GM19023 (cell line): ENCODE data around the gene CDKN2C.
"Not testable (repeated sequence)": the region's sequence is repeated elsewhere in the genome, so short reads cannot be mapped to it uniquely, and the experiment has no call there.

Source experiments
- ATAC-seq: cut with Tn5 transposase; IDR thresholded peaks from one replicate; pipeline ENCODE4 v1.9.1; 2021; ENCODE audit warnings: mild to moderate bottlenecking, moderate library complexity; ENCODE audit not compliant: unreplicated experiment

CDKN2C gene

DNA sequence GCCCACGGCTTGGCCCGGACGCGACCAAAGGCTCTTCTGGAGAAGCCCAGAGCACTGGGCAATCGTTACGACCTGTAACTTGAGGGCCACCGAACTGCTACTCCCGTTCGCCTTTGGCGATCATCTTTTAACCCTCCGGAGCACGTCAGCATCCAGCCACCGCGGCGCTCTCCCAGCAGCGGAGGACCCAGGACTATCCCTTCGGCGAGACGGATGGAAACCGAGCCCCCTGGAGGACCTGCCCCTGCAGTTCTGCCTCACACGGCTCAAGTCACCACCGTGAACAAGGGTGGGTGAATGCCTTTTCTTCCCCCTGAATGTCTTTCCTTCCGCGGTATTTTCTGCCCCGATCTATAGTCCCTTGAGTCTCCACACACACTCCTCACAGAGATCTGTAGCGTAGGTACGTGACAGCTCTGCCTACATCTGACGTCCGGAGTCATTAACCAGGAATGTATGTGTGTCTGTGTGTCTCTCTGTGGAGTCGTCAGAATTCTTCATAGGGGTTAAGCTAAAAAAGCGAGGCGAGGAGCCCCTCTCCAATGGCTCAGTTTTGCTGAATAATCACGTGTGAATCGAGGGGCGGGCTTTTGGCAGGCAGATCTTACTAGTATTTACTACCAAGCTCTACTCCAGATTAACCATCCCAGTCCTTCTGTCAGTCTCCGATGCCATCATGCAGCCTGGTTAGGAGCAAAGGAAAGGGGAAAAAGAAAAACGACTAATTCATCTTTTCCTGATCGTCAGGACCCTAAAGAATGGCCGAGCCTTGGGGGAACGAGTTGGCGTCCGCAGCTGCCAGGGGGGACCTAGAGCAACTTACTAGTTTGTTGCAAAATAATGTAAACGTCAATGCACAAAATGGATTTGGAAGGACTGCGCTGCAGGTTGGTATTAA, at the start of gene CDKN2C:
TSS of gene CDKN2C (plus strand) at position 635 of the 898 bp plus-strand sequence. CDS start at position 759, 124 bp downstream.
- ATAC-seq = peak; percentile 28

DNA sequence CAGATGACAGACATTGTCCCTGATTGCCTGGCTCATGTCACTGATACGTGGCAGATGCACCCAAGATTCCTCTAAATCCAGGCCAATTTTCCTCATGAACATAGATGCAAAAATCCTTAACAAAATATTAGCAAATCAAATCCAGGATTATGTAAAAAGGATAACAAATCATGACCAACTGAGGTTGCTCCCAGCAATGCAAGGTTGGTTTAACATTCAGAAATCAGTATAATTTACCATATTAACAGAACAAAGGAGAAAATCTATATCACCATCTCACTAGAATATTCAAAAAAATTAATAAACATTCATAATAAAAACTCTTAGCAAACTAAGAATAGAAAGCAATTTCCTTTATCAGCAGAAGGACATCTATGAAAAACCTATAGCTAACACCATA, 49.6 kb upstream of the CDKN2C start:
- no peak for ATAC-seq

DNA sequence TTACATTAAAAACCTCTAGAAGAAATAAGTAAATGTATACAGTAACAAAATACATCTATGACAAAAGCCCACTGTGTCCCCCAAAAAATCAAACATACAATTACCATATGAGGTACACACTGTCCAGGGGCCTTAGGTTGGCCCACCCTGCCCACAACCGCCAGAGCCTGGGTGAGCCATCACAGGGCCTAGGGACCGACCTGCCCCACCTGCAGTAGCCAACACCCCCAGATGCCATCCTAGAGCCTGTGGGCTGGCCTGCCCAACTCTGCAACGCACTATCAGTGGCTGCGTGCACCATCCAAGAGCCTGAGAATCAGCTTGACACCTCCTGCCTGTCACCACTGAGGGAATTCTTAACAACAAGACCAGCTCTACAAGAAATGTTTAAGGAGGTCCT, 49.0 kb upstream of the CDKN2C start:
- no peak for ATAC-seq

DNA sequence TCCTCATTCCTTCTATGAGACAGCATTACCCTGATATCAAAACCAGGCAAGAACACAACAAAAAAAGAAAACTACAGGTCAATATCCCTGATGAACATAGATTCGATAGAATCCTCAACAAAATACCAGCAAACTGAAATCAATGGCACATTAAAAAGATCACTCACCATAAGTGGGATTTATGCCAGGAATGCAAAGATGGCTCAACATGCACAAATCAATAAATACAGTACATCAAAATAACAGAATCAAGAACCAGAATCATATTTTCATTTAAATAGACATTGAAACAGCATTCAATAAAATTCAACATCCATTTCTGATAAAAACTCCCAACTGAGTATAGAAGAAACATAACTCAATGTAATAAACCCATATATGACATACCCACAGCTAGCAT, 46.5 kb upstream of the CDKN2C start:
- no peak for ATAC-seq

DNA sequence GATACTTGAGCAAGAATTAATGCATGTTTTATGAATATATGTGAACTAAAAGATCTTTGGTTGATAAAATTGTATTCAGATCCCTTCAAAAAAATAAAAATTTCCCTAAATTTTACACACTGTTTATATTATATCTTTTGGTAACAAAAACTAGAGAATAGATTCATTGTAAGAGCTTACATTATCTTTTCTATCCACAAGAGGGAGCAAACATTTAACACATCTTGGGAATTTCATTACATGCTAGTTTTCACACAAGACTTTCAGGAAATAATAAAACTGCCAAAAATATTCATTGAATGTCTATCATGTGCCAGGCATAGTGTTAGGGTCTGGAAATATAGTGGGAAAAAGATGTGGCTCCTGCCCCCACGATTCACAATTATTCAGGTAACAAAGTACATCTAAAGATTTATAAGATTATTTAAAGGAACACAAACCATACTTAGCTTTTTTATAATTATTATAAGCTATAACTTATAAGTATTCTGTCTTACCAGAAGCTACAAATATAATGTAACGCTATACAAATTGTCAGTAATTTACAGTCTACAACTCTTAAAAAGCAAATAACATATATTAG, 40.6 kb upstream of the CDKN2C start:
- ATAC-seq = no peak

- no peak for ATAC-seq
These were observed 39.9 kb upstream of the CDKN2C start for GRCh38 chr1:50930193-50930592.

DNA sequence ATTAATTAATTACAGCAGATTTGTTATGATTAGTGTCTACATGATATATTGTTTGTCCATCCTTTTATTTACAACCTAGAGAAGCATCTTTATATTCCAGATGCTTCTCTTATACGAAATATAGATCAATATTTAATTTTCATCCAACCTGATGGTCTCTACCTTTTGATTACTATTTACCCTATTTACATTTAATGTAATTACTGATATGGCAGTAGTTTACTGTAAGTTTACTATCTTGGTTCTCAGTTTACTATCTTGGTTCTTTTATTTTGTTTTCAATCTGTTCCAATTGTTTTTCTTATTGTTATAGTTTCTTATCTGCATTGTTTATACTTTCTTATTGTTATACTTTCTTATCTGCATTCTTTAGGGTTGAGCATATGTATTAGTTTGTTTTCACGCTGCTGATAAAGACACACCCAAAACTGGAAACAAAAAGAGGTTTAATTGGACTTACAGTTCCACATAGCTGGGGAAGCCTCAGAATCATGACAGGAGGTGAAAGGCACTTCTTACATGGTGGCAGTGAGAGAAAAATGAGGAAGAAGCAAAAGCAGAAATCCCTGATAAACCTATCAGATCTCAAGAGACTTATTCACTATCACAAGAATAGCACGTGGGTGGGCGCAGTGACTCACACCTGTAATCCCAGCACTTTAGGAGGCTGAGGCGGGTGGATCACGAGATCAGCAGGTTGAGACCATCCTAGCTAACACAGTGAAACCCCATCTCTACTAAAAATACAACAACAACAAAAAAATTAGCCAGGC, 38.9 kb upstream of the CDKN2C start:
- ATAC-seq = no peak

GRCh38 chr1:50932043-50932442, 38.0 kb upstream of the CDKN2C start:
- not testable (repeated sequence) for ATAC-seq

DNA sequence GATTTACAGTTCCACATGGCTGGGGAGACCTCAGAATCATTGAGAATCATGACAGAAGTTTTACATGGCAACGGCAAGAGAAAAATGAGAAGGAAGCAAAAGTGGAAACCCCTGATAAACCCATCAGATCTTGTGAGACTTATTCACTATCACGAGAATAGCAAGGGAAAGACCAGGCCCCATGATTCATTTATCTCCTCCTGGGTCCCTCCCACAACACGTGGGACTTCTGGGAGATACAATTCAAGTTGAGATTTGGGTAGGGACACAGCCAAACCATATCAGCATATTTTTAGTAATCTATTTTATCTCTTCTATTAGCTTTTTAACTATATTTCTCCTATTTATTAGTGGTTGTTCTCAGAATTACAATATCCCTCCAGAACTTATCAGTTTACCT, 36.3 kb upstream of the CDKN2C start:
- not testable (repeated sequence) for ATAC-seq

DNA sequence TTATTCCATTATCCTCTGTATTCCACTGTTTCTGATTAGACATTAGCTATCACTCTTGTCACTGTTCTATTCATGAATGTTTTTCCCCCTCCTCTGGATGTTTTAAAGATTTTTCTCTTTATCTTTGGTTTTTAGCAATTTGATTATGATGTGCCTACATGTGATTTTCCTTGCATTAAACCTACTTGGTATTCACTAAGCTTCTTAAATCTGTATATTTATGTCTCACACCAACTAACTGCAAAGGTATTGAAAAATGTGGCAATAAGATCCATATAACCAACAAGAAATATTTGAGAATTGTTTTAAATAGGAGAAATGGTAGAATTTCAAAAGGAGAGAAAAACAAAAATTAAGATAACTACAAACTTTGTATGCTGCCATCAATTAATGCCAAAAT, 35.2 kb upstream of the CDKN2C start:
- ATAC-seq = no peak

GRCh38 chr1:50935276-50935675, 34.8 kb upstream of the CDKN2C start:
- ATAC-seq = not testable (repeated sequence)

DNA sequence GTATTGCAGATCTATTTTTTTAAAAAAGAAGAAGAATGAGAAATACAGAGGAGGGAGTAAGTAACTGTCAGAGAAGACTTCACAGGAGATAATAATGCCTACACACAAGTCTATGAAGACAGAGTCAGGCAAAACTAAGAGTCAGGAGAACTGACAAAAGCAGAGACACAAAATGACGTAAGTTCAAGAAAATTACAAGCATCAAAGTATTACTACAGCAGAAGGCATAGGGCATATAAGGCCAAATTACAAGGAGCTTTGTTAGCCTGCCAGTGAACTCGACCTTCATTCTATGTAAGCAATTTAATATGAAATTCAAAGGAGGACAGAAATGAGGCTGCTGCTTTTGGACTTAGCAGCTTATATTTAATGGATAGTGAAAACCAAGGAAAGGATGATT, 33.7 kb upstream of the CDKN2C start:
- no peak for ATAC-seq

- no peak for ATAC-seq
These were observed 29.8 kb upstream of the CDKN2C start for GRCh38 chr1:50940291-50940690.

GRCh38 chr1:50942334-50942733, 27.7 kb upstream of the CDKN2C start:
- ATAC-seq = no peak

GRCh38 chr1:50949286-50949982, 20.6 kb upstream of the CDKN2C start:
- ATAC-seq = no peak

DNA sequence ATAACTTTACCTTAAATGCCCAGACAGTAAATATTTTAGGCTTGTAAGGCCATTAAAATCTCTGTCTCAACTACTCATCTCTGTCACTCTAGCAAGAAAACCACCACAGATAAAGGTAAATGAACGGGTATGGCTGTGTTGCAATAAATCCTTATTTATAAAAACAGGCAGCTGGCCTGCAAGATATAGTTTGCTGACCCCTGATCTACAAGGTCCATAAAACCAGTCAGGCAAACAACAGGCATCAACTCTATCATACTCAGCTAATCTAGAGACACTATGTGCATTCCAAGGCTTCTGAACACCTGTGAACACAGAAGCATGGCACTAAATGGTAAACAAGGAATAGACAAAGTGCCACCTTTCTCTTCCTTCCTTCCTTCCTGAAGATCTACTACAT, 19.6 kb upstream of the CDKN2C start:
- ATAC-seq = no peak

DNA sequence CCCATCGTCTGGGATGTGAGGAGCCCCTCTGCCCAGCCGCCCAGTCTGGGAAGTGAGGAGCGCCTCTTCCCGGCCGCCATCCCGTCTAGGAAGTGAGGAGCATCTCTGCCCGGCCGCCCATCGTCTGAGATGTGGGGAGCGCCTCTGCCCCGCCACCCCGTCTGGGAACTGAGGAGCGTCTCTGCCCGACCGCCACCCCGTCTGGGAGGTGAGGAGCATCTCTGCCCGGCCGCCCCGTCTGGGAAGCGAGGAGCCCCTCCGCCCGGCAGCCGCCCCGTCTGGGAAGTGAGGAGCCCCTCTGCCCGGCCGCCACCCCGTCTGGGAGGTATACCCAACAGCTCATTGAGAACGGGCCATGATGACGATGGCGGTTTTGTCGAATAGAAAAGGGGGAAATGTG, 17.5 kb upstream of the CDKN2C start:
- not testable (repeated sequence) for ATAC-seq

DNA sequence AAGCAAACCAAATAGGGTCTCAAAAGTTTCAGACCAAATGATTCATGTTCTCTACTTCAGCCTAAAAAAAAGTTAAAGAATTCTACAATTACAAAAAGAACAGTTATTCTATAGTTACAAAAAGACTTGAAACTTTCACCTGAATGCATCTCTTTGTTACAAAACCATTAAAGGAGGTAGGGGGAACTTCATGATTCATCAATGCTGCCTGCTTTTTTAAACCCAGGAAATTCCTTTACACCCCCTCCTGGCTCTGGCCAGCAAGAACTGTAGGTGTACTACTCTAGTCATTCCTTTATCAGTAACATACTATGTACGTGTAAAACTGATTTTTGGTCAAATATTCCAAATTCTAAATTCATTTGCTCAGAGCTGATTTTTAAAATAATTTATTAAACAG, 14.9 kb upstream of the CDKN2C start:
- ATAC-seq = no peak

- ATAC-seq = peak; percentile 26
These were observed 10.6 kb upstream of the CDKN2C start for GRCh38 chr1:50959303-50959912.
